HG02798 (cell line): ENCODE measurements around the gene AKAP12.
A peak's percentile ranks its signal among the peaks of the same experiment; 100 is the strongest.

Experiments used
- ATAC-seq: cut with Tn5 transposase; IDR thresholded peaks from one replicate; pipeline ENCODE4 v1.9.1; 2021; ENCODE audit warnings: mild to moderate bottlenecking; ENCODE audit not compliant: unreplicated experiment, poor library complexity

AKAP12 gene

DNA sequence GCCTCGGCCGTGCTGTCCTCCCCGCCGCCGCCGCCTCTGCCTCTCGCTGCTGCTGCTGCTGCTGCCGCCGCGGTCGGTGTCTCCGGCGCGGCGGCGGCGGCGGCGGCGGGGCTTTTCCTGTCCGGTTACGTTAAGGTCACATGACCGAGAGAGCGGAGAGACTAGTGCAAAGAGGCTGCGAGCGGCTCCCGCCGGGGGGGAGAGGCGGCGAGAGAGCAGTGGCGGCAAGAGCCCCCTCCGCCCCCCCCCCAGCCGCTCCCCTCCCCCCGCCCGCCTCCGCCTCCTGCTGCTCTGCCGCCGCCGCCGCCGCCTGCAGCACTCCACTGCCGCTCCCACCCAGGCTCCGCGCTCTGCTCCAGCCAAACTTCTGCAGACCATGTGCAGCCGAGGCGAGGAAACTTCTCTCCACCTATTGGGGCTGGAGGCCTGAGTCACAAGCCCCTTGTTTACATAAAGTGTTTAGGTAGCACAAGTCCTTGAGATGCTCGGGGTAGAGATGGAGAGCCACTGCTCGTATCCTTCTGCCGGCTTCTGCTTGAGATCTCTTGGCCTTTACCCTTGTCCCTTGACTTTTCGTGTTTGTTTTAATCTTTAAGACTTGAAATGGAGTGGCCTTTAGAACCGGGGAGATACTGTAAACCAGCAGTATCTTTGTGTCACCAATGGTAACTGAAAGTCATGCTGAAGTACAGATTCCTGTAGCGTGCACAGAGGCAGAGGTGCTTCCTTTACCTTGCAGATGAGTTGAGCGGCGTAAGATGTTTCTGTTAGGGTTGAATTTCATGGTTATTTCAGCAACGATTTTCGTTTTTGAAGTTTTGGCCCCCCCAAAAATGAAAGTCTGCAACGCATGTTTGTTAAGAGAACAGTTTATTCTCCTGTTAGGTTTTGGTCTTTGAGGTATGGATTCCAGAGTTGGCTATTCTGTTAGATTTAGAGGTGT, 152.0 kb downstream of the AKAP12 start, which contains the start of gene ZBTB2:
Gene ZBTB2, minus strand, starts transcription at position 89 of the 943 bp plus-strand sequence. CDS start 17,922 bp downstream, outside the sequence.
- peak; percentile 8 for ATAC-seq

DNA sequence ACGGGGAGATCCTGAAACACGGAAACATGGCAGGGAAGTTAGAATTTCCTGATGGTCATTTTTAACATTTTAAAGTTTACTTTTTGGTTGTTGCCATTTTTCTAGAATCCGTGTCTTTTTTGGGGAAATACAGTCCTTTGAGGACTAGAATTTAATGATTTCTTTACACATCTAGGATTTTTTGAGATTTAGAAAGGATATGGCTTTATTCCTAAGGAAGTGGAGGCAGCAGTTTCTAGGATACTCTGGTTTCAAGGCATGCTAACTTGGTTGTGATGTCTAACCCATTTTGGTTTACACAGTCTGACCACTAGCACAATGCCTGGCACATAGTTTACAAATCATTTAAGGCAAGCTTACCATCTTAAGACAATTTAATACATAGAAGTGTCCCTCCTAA, 152.7 kb downstream of the AKAP12 start:
- ATAC-seq, result no peak

DNA sequence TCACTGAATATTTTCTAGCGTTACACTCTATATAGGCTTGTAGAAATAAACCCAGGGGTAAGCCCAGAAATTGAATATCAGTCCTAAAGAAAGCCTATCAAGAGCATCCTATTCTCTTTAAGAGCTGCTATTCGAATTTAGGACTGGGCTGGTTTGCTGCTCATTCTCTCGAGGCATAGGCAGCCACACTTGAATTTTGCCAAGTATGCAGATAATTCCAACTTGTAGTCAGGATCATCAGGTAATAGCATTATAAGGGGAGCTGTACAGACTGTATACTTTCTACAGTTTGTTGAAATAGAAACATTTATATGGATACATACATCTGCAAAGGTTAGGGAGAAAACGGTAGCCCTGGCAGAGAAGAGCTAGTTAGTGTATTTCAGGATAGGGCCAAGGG, 153.6 kb downstream of the AKAP12 start:
- no peak for ATAC-seq

DNA sequence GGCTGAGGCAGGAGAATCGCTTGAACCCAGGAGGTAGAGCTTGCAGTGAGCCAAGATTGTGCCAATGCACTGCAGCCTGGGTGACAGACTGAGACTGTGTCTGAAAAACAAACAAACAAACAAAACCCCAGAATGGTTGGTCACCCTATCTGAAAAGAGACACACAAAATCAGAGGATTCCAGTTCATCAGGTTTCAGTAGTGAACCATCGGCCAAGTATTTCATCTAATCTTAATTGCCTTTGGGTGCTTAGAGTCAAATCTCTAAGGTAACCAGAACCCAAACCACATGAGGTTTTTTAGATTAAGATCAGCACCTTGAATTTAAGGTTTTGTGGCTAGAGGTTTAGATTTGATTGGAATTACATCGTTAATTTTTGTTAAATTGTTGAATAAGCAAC, 159.9 kb downstream of the AKAP12 start:
- no peak for ATAC-seq

DNA sequence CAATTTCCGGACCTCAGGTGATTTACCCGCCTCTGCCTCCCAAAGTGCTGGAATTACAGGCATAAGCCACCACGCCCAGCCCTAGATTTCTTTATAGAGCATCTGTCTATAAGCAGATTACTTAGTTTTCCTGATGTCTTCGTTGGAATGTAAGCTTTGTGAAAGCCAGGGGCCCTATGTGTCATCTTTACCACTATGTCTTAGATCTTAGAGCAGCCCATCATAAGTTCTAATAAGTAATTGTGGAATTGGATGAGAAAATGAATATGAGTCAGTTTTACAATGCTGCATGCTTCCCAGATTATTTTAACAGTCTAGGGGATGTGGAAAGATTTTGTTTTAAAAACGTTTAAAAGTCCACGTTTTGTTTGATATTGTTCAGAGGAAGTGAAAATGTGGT, 160.7 kb downstream of the AKAP12 start:
- no peak for ATAC-seq

DNA sequence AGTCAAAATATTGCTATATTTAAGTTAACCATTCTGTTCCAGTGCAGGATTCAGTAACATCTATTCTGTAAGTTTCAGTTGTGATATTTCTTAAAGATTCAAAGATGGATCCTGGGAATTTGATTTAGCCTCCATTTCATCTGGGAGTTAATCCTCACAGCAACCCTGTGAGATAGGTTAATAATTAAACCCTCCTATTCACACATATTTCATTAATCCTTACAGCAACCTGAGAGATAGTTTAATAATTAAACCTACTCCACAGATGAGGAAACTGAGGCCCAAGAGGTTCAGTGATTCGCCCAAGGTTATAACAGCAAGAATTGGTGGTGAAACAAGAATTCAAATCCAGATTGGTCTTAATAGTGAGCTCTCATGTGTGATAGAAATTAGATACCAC, 162.5 kb downstream of the AKAP12 start:
- ATAC-seq, result no peak

DNA sequence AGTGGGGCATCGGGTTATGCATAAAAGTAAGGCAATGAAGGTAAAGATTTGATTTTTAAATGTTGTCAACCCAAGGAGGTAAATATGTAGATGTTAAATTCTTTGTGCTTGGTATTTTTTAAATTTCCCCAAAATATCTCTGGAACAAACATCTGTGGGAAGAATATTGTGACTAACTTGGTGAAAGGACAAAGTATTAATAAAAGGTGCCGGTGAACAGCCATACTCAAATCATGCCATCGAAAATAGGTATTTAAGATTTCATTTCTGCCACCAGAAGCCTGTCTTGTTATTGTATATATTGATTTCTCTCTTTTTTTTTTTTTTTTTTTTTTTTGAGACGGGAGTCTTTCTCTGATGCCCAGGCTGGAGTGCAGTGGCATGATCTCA, 164.1 kb downstream of the AKAP12 start:
- no peak for ATAC-seq
